HPDE6-E6E7 (cell line): Measurements from ENCODE around the gene NFKBIA.
"Not testable (repeated sequence)": the region's sequence is repeated elsewhere in the genome, so short reads cannot be mapped to it uniquely, and the experiment has no call there.

ENCODE experiments used
- DNase-seq: peaks from one replicate; pipeline ENCODE4 v3.0.0; 2011; ENCODE audit warnings: missing footprints; ENCODE audit errors: extremely low spot score

Gene NFKBIA

DNA sequence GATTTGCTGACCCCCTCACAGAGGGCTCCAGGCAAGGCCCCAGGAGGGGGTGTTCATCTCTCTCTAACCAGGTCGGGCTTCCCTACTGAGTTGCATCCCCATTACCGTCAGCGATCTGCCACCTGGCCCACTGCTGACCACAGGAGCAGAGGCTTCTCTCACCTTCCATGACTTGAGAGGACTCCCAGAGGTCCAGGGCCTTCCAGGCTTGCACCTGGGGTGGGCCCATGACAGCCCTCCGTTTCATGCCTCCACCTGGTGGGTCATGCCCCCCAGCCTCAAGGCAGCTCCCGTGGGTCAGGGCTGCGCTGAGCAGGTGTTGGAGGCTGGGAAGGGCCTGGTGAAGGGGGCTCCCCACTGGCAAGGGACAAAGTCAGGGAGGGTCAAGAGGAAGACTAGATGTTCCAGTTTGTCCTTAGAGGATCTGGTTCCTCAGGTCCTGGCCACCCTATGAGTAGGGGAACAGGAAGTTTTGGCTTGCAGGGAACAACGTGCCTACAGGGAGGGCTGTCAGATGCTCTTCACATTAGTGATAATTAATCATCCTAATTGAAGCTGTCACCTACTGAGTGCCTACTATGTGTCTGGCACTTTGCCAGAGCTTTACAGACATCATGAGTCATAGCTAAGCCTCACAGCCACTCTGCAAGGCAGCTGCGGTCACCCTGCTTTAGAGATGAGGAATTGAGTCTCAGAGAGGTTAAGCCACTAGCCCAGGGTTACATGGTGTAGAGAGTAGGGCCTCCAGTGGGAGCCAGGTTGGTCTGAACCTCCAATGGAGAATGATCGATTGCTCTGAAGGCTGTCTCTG lies 13.8 kb downstream of the NFKBIA start:
- DNase-seq, result no peak

DNA sequence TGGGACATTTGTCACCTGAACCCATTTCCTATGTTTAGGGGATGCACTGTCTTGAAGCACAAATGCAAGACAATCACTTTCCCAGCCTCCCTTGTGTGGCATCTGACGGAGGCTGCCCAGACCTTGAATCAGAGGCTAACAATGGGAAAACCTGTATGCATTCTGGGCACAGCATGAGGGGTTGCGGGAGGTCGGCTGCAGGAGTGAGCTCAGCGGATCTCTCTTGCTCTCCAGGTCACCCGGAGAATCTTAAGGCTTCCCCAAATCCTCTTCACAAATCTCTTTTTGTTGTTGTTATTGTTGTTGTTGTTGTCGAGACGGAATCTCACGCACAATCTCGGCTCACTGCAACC lies 15.3 kb downstream of the NFKBIA start:
- no peak for DNase-seq

DNA sequence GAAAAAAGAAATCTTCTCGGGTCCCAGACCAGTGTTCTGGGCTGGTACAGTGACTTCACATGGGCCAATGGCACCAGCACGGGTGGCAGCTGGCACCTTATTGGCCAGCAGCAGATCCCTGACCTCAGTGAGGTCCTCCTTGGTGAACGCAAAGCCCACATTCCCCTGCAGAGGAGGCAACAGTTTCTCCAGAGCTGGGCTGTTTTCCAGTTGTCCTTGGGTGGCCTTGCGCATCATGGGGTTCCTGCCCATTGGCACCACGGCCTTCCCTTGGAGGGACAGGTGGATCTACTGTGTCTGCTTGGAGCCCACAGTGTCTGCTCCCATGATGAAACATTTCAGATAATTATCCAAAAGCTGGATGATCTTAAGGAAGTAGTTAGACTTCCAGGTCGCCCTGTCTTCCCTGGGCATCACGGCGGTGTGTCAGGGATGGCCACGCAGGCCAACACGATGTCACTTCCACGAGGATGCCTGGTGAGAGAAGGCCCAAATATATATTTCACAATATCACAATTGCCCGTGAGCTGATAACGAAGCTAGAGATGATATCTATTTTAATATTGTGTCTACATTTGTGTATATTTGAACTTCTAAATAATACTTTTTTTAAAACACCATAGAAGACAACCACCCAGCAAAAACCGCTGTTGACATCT lies 15.8 kb downstream of the NFKBIA start:
- DNase-seq, result no peak

DNA sequence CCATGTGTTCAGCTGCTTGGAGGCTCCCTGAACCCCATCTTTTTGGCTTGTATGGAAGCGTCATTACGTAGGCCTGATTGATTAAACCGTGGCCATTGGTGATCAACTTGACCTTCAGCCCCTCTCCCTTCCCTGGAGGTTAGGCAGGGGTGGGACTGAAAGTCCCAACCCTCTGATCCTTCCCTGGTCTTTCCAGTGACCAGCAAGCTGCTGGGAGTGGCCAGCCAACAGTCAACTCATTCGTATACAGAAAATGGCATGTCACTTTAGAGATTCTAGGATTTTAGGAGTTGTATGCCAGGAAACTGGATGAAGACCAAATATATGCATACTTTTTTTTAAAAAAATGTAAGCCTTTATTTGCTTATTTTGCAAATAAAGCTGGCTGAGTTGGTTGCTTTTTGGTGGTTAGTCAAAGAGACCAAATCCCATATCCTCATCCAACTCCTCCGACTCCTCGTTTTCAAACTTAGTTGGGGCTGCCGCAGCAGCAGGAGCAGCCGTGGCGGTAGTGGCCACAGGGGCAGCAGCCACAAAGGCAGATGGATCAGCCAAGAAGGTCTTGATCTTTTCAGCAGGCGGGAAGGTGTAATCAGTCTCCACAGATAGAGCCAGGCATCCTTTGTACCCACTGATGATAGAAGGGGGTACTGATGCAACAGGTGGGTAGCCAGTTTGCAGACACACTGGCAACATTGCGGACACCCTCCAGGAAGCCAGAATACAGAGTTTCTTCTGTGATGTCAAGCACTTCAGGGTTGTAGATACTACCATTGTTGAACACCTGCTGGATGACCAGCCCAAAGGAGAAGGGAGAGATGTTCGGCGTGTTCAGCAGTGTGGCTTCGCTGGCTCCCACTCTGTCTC lies 16.6 kb downstream of the NFKBIA start:
- no peak for DNase-seq

DNA sequence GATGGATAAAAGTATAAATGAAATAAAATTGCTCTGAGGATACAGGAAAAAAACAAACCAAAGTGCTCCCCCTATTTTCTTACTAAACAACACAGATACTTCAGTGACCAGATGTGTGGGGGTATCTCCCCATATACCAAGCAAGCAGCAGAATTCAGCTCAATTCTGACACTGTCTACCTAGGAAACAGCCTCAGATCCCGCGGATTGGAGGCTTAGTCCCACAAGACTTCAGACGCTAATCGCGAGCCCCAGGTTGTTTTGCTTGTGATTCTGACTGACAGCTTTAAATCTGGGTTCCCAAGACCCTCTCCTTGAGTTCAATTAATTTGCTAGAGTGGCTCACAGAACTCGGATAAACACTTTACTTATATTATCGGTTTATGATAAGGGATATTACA lies 17.3 kb downstream of the NFKBIA start:
- DNase-seq, result no peak

DNA sequence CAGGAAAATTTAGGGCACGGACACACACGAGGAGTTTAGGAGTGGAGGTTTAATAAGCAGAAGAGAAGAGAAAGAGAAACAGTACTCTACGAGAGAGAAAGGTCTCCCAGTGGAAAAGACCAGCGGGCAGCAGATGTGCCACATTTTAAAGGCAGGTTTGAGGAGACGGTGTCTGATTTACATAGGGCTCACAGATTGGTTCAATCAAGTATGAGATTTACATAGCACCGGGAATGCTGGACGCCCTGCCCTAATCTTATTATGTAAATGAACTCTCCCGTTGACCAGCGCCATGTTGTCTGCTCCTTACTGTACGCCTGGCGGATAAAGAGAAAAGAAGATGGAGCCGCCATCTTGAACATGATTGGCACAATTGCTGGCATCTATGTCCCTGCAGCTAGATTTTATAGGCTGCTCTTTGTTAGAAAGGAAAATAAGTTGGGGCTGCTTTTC lies 17.9 kb downstream of the NFKBIA start:
- no peak for DNase-seq

DNA sequence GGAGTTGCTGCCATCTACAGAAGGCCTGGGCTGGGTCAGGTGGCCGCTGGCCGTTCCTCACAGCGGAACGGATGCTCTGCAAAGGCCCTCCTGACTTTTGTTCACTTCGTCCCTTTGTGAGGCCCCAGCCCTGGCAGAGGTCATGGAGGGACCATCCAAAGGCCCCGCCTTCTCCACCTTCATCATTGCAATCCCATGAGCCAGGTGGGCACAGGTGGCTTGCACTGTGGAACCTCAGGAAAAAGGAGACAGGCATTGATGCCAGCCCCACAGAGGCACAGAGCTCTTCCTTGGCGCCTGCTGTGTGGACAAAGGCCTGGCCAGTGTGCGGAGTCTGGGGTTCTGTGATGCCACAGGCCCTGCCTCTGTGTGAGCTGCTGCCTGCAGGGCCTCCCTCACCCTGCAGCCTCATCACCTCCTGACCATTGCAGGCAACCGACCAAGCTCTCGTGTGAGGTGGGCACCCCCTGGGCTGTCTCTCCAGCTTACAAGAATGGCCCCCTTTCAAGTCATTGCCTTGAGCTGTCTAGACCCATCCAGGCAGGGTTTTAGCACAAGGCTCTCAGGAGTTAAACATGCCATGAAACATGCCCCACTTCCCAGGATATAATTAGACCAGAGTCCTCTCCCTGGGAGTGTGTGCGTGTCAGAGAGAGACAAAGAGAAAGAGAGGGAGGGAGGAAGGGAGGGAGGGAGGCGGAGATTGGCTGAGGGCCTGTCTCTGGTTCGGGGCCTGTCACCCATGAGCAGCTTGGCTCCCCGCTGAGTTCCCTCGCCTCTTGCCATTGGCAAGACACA lies 19.3 kb downstream of the NFKBIA start:
- no peak for DNase-seq

DNA sequence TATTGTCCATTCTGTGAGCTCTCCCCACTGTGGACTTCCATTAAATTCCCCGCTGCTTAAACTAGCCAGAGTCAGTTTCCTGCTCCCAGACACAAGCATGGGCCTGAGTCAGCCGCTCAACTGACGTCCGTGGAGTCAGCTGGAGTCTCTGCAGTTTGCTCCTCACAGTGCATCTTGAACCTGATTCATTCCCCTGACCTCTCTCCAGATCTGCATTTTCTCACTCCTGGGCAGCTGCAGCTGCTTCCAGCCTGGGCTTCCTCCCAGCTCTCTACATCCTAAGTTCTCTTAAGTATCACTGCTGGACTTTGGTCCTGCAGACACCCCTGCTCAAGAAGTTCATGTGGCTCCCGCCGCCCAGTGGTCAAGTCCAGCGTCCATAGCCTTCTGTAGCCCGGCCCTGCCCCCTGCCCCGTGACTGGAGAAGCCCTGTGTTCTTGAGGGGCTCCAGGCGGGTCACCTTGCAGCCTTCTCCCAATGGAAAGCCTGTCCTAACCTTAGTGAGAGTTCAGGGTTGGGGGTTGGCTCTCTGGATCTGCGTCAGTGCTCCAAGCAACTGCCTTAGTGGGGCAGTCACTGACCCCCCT lies 20.0 kb downstream of the NFKBIA start:
- DNase-seq, result no peak

DNA sequence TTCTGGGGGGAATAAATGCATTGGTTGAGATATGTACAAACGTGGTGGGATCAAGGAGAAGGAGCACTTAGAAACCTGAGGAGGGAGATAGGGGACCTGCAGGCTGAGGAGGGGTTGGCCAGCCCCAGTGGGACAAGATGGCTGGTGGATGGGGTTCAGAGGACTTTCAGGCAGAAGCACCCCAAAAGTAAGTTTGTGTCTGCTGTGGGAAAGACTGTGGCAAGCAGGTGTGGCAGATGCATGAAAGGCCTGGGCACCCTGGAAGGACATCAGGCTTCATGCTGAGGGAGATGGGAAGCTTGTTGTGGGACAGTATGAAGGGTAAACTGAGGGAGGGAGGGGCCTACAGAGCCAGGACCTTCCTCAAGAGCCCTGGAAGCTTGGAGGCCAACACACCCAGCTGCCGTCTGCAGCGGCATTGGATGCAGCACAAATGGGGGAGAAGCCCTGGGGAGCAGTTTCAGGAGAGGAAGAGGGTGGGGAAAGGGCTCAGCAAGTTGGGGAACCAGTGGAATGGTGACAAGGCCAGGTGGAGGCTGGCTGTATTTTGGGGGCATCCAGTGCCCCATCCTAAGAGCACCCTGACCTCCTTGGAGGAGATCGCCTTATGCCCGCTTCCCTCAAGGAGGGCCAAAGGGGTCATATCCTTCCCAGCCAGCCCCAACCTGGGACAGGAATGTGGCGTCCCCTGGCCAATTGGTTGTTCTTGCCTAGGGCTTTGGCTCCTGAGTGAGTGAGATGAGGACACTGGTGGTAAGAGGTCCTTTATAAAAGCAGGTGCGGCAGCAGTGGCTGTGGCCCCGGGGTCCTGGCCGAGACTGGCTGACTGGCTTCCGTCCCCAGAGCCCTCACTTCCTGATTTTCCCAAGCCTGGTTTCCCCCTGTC lies 20.7 kb downstream of the NFKBIA start:
- DNase-seq, result no peak

DNA sequence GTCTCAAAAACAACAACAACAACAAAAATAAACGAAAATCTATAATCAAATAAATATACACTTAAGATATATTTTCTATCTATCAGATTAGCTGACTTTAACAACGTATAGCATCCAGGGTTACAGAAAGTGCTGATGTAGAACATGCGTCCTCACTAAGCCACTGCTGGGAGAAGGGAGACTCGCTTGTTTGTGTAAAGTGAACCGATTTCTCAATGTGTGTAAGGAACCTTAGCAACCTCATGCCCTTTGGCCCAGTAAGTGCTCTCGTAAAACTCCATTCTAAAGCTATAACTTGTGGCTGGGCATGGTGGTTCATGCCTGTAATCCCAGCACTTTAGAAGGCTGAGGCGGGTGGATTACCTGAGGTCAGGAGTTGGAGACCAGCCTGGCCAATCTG lies 23.8 kb downstream of the NFKBIA start:
- DNase-seq, result no peak

DNA sequence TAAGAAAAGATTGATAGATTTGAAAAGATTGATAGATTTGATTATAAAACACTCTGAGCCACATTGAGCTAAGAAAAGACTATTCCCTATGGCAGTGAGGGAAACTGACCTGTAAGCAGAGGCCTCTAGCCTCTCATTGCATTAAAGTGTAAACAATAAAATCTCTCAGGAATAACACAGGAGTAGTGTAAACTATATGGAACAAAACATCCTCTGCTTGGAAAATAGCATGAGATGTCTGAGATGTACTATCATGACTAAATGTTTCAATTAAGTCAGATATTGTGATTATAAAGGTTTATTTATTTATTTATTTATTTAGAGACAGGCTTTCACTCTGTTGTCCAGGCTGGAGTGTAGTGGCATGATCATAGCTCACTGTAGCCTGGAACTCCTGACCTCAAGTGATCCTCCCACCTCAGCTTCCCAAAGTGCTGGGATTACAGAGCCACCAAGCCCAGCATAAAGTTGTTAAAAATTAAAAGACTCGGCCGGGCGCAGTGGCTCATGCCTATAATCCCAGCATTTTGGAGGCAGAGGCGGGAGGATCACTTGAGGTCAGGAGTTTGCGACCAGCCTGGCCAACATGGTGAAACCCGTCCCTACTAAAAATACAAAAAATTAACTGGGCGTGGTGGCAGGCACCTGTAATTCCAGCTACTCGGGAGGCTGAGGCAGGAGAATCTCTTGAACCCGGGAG lies 25.2 kb downstream of the NFKBIA start:
- DNase-seq, result not testable (repeated sequence)

DNA sequence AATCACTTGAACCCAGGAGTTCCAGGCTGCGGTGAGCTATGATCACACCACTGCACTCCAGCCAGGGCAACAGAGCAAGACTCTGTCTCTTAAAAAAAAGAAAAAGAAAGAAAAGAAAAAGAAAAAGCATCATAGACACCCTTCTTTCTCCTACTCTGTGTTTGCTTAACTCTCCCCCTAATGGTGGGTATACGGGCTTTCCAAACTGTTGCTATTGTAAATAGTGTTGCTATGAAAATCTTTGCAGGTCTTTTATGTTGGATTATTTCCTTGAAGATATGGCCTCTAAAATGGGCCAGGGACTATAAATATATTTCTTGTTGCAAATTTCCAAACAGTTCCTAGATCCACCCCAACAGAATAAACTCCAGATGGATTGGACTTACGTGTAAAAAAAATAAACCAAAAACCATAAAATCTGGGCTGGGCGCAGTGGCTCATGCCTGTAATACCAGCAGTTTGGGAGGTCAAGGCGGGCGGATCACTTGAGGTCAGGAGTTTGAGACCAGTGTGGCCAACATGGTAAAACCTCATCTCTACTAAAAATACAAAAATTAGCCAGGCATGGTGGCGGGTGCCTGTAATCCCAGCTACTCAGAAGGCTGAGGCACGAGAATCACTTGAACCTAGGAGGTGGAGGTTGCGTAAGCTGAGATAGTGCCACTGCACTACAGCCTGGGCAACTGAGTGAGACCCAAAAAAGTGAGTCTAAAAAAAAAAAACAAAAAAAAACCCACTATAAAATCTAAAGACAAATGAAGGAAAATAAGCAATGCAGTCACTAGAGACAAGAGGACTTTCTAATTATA lies 25.9 kb downstream of the NFKBIA start:
- DNase-seq, result no peak

DNA sequence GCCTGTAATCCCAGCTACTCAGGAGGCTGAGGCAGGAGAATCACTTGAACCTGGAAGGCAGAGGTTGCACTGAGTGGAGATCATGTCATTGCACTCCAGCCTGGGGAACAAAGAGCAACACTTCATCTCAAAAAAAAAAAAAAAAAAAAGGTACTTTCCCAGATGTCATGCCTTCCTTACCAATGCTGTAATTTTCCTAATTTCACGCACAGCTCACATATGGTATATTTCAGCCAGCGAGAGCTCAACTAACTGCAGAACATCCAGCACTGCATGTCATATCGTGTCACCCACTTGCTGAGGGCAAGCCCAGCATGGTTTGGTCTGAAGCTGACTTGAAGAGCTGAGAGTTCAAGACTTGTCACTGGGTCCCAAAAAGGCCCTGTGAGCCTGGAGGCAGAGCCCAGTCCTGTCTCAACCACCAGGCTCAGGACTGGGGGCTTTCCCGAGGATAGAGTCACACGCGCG lies 29.0 kb downstream of the NFKBIA start:
- DNase-seq, result no peak

DNA sequence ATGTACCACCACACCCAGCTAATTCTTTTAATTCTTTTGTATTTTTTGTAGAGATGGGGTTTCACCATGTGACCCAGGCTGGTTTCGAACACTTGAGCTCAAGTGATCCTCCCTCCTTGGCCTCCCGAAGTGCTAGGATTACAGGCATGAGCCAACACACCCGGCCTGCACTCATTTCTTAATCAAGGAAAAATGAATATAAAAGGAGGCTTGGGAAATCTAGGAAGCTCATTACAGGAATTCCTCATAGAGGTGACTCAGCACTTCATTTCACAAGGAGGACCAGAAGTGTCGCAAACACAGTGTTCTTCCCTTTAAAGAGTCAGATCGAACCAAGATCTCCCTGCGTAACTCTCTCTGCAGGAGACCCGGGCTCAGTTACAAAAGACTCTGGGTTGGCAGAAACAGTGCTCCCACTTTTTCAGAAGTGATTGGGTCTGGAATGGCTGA lies 30.3 kb downstream of the NFKBIA start:
- DNase-seq, result peak; percentile 72

DNA sequence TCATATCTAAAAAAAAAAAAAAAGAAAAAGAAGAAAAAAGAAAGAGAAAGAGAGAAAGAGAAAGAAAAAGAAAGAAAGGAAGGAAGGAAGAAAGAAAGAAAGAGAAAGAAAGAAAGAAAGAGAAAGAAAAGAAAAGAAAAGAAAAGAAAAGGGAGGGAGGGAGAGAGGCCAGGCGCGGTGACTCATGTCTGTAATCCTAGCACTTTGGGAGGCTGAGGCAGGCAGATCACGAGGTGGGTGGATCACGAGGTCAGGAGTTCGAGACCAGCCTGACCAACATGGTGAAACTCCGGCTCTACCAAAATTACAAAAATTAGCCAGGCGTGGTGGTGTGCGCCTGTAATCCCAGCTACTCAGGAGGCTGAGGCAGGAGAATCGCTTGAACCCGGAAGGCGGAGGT lies 31.3 kb downstream of the NFKBIA start:
- not testable (repeated sequence) for DNase-seq

DNA sequence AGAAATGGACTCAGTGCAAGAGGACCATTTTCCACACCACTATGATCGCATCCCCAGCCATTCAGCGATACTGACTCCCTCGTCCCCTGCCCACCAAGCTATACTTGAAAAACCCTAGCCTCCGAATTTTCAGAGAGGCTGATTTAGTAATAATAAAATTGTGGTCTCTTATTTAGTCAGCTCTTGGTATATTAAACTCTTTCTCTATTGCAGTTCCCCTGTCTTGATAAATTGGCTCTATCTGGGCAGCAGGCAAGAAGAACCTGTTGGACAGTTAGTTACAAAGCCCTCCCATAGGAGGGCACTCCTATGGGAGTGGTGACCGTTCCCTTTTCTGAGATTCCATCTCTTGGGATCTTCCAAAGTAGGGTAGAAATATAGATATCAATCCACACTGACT lies 33.6 kb downstream of the NFKBIA start:
- no peak for DNase-seq

DNA sequence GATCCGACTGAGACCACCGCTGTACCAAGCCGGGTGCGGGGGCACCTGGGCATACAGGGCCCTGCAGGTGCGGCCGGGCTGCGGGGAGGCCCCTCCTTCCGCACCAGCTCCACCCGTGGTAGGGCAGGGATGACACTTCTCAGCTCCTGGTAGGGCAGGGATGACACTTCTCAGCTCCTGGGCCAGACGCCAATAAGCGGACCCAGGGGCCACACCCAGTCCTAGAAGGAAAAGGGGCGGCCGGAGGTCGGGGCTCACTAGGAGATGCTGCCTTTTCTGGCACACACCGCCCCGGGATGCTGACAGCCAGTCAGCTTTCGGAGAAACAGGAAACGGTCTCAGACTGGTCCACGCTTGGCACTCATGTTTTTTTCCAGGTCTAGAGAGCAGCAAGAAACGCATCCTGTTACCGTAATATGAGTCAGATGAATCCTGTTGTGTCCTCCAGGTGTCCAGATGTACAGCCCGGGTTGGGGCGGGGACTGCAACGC lies 34.8 kb downstream of the NFKBIA start:
- peak; percentile 90 for DNase-seq
